Parathyroid adenoma (tissue), 2 donors: ENCODE measurements around the gene OBI1.

Source experiments
- H2AFZ ChIP-seq: fragments of 300-600 bp; sonication (generic); one replicate; pipeline ENCODE4 v1.7.0; 2017; ENCODE audit warnings: antibody characterized with exemption, mild to moderate bottlenecking
- H3K27ac ChIP-seq: fragments of 300-600 bp; sonication (generic); one replicate; pipeline ENCODE4 v1.7.0; 2017
- H3K27me3 ChIP-seq: fragments of 300-600 bp; sonication (generic); one replicate; pipeline ENCODE4 v1.7.0; 2017; ENCODE audit warnings: low read length; ENCODE audit not compliant: control insufficient read depth, insufficient read depth
- H3K36me3 ChIP-seq: fragments of 300-600 bp; sonication (generic); one replicate; pipeline ENCODE4 v1.7.0; 2017; ENCODE audit warnings: low read length; ENCODE audit not compliant: control insufficient read depth, insufficient read depth
- H3K4me1 ChIP-seq: fragments of 300-600 bp; sonication (generic); one replicate; pipeline ENCODE4 v1.7.0; 2017; ENCODE audit warnings: control low read depth
- H3K4me2 ChIP-seq: fragments of 300-600 bp; sonication (generic); one replicate; pipeline ENCODE4 v1.7.0; 2017; ENCODE audit warnings: low read length
- H3K4me3 ChIP-seq: fragments of 300-600 bp; sonication (generic); one replicate; pipeline ENCODE4 v1.7.0; 2017; ENCODE audit warnings: low read depth, low read length
- H3K79me2 ChIP-seq: fragments of 300-600 bp; sonication (generic); one replicate; pipeline ENCODE4 v1.7.0; 2017; ENCODE audit warnings: control low read depth
- H3K9ac ChIP-seq: fragments of 300-600 bp; sonication (generic); one replicate; pipeline ENCODE4 v1.7.0; 2017; ENCODE audit warnings: mild to moderate bottlenecking
- H3K9me3 ChIP-seq: fragments of 300-600 bp; sonication (generic); one replicate; pipeline ENCODE4 v1.7.0; 2017; ENCODE audit warnings: low read length; ENCODE audit not compliant: control insufficient read depth
- CTCF ChIP-seq: fragments of 300-600 bp; sonication (generic); IDR thresholded peaks from one replicate; pipeline ENCODE4 v1.7.0; 2017; ENCODE audit warnings: antibody characterized with exemption, mild to moderate bottlenecking
- donor health status: primary hyperparathyroidism.

Gene OBI1

GRCh38 chr13:78598966-78599644 is 59.9 kb downstream of the OBI1 start:
- no peak overlapping the region for H3K27ac ChIP-seq
- H3K27me3 ChIP-seq, result peaks cover 27% of the 10 kb centered on the region
- no peak overlapping the region for H3K4me3 ChIP-seq
- H3K9me3 ChIP-seq, result no peaks in the 10 kb centered on the region
- H3K79me2 ChIP-seq, result no peaks in the 10 kb centered on the region
- no peak for TF ChIP-seq CTCF
- no peak overlapping the region for H3K9ac ChIP-seq
- no peaks in the 10 kb centered on the region for H3K36me3 ChIP-seq
- H3K4me1 ChIP-seq, result no peaks in the 10 kb centered on the region
- no peak overlapping the region for H2AFZ ChIP-seq
- no peak overlapping the region for H3K4me2 ChIP-seq

GRCh38 chr13:78598116-78598781 is 60.7 kb downstream of the OBI1 start:
- H3K4me1 ChIP-seq, result no peaks in the 10 kb centered on the region
- H3K9ac ChIP-seq, result no peak overlapping the region
- H3K27me3 ChIP-seq, result peaks cover 22% of the 10 kb centered on the region
- no peaks in the 10 kb centered on the region for H3K79me2 ChIP-seq
- H2AFZ ChIP-seq, result no peak overlapping the region
- H3K27ac ChIP-seq, result no peak overlapping the region
- no peak for TF ChIP-seq CTCF
- H3K4me2 ChIP-seq, result no peak overlapping the region
- H3K4me3 ChIP-seq, result no peak overlapping the region
- no peaks in the 10 kb centered on the region for H3K9me3 ChIP-seq
- H3K36me3 ChIP-seq, result no peaks in the 10 kb centered on the region

- H3K9me3 ChIP-seq, result no peaks in the 10 kb centered on the region
- H3K4me2 ChIP-seq, result no peak overlapping the region
- H2AFZ ChIP-seq, result no peak overlapping the region
- H3K36me3 ChIP-seq, result no peaks in the 10 kb centered on the region
- H3K27me3 ChIP-seq, result peaks cover 18% of the 10 kb centered on the region
- H3K9ac ChIP-seq, result no peak overlapping the region
- no peaks in the 10 kb centered on the region for H3K4me1 ChIP-seq
- no peak overlapping the region for H3K4me3 ChIP-seq
- no peak for TF ChIP-seq CTCF
- H3K79me2 ChIP-seq, result no peaks in the 10 kb centered on the region
- no peak overlapping the region for H3K27ac ChIP-seq
Observed at GRCh38 chr13:78597602-78597932, 61.4 kb downstream of the OBI1 start.

- TF ChIP-seq CTCF, result no peak
Observed at GRCh38 chr13:78596736-78597601, 62.0 kb downstream of the OBI1 start.

More at GRCh38 chr13:78596736-78597601, 62.0 kb downstream of the OBI1 start:
- H3K9me3 ChIP-seq, result no peaks in the 10 kb centered on the region
- H3K36me3 ChIP-seq, result no peaks in the 10 kb centered on the region
- H2AFZ ChIP-seq, result no peak overlapping the region
- H3K4me3 ChIP-seq, result no peak overlapping the region
- no peak overlapping the region for H3K4me2 ChIP-seq
- no peak overlapping the region for H3K9ac ChIP-seq
- no peaks in the 10 kb centered on the region for H3K79me2 ChIP-seq
- peaks cover 15% of the 10 kb centered on the region for H3K27me3 ChIP-seq
- H3K27ac ChIP-seq, result no peak overlapping the region
- no peaks in the 10 kb centered on the region for H3K4me1 ChIP-seq
